A549 (cell line): ENCODE data around the gene GSTO2. TPM values are rescaled to one million over a fixed set of nuclear protein-coding genes. Genes with fewer than 3 reads are reported as not detected.
A peak's percentile ranks its signal among the peaks of the same experiment; 100 is the strongest.

Experiments used
- ATAC-seq, 2 experiments: fragments of 200-7000 bp in 1 of 2; fragments of >200 bp in 1 of 2; cut with Nextera tagmentation in 1 of 2; cut with Tn5 transposase in 1 of 2; 3 replicates each; pipeline versions ENCODE4 v1.8.0 to v1.9.1; 2018 to 2020; ENCODE audit warnings: mild to moderate bottlenecking in 1 of 2, moderate library complexity in 1 of 2
- CTCF ChIA-PET: fragments of 300-600 bp; sonication (Branson Sonifier 250); formaldehyde crosslinking; extraction: SDS; loops from one replicate; lab custom pipeline; 2021; ENCODE audit warnings: antibody characterized with exemption, inconsistent platforms; lab: Yijun Ruan, JAX
- POLR2A ChIA-PET: fragments of 350-600 bp; formaldehyde crosslinking; extraction: SDS; loops from one replicate; lab custom pipeline; 2021; ENCODE audit warnings: antibody characterized with exemption, inconsistent platforms; lab: Yijun Ruan, JAX
- DNase-seq, 2 experiments: peaks; one replicate each; pipeline versions ENCODE4 v3.0.0 to v3.0.0-alpha.2; 2011 to 2016; ENCODE audit warnings: low read depth in 1 of 2, low spot score in 1 of 2
- FAIRE-seq: peaks from 2 replicates; lab custom pipeline; 2011; peaks lifted over from hg19 to GRCh38; lab: Jason Lieb, UNC
- H3K27ac ChIP-seq, 2 experiments: fragments of >200 bp; sonication (Bioruptor Twin); formaldehyde crosslinking; 3 replicates each; pipeline ENCODE4 v1.5.1; 2016 to 2017
- H3K4me1 ChIP-seq: fragments of >200 bp; sonication (Bioruptor Twin); formaldehyde crosslinking; 3 replicates; pipeline ENCODE4 v1.6.1; 2016
- H3K4me2 ChIP-seq: fragments of >200 bp; sonication (Bioruptor Twin); formaldehyde crosslinking; 3 replicates; pipeline ENCODE4 v1.6.1; 2016
- H3K4me3 ChIP-seq: fragments of >200 bp; sonication (Bioruptor Twin); formaldehyde crosslinking; 3 replicates; pipeline ENCODE4 v1.5.1; 2016
- H3K9me3 ChIP-seq: fragments of >200 bp; sonication (Bioruptor Twin); formaldehyde crosslinking; 3 replicates; pipeline ENCODE4 v1.6.1; 2016
- CHD4 ChIP-seq: fragments of 200-600 bp; sonication (generic); IDR thresholded peaks from 2 replicates; pipeline ENCODE4 v1.6.1; 2016; ENCODE audit warnings: antibody characterized with exemption, mild to moderate bottlenecking, borderline replicate concordance
- EHF ChIP-seq: fragments of 250-450 bp; sonication (Bioruptor Pico); IDR thresholded peaks from 2 replicates; pipeline ENCODE4 v1.5.0; 2020; ENCODE audit warnings: mild to moderate bottlenecking
- ELK1 ChIP-seq: fragments of 150-350 bp; IDR thresholded peaks from 2 replicates; pipeline ENCODE4 v1.6.1; 2014; ENCODE audit warnings: low read depth, mild to moderate bottlenecking, low read length
- EP300 ChIP-seq, 2 experiments: fragments of >200 bp; sonication (Bioruptor Twin); formaldehyde crosslinking; IDR thresholded peaks; 2 replicates in 1 of 2; 3 replicates in 1 of 2; pipeline ENCODE4 v1.6.1; 2016 to 2017
- FOSL2 ChIP-seq, 2 experiments: fragments of 450-650 bp in 1 of 2; fragments of >200 bp in 1 of 2; sonication (Bioruptor Twin) in 1 of 2; formaldehyde crosslinking; IDR thresholded peaks; 2 replicates each; pipeline versions ENCODE4 v1.5.0 to v1.6.1; 2016 to 2020; ENCODE audit warnings: mild to moderate bottlenecking in 1 of 2, moderate library complexity in 1 of 2
- HDAC2 ChIP-seq: fragments of 200-600 bp; sonication (generic); IDR thresholded peaks from 2 replicates; pipeline ENCODE4 v1.6.1; 2016
- HEYL ChIP-seq: fragments of 250-450 bp; sonication (Bioruptor Pico); IDR thresholded peaks from 2 replicates; pipeline ENCODE4 v1.8.0; 2021; ENCODE audit warnings: mild to moderate bottlenecking, moderate library complexity
- HOXB13 ChIP-seq: fragments of 250-450 bp; sonication (Bioruptor Pico); IDR thresholded peaks from 2 replicates; pipeline ENCODE4 v1.5.0; 2020; ENCODE audit warnings: low read depth, mild to moderate bottlenecking, moderate library complexity
- KDM1A ChIP-seq: fragments of 200-600 bp; sonication (generic); IDR thresholded peaks from 2 replicates; pipeline ENCODE4 v1.6.1; 2016; ENCODE audit warnings: low read depth, mild to moderate bottlenecking
- MAZ ChIP-seq: fragments of 150-350 bp; IDR thresholded peaks from 2 replicates; pipeline ENCODE4 v1.6.1; 2014; ENCODE audit warnings: antibody characterized with exemption, low read depth, low read length, borderline replicate concordance
- NFE2L2 ChIP-seq: fragments of 150-350 bp; conservative IDR thresholded peaks from 2 replicates; pipeline ENCODE4 v1.6.1; 2014; ENCODE audit warnings: low read length
- PHF8 ChIP-seq: fragments of 200-600 bp; sonication (generic); IDR thresholded peaks from 2 replicates; pipeline ENCODE4 v1.6.1; 2016; ENCODE audit warnings: low read depth, mild to moderate bottlenecking, antibody characterized with exemption, moderate library complexity, borderline replicate concordance
- POLR2AphosphoS2 ChIP-seq: conservative IDR thresholded peaks from 2 replicates; pipeline ENCODE4 v1.6.1; 2012; ENCODE audit warnings: low read length, improper control_type of control experiment, inconsistent platforms
- RCOR1 ChIP-seq: fragments of 150-350 bp; IDR thresholded peaks from 2 replicates; pipeline ENCODE4 v1.6.1; 2014; ENCODE audit warnings: antibody characterized with exemption, low read length, low read depth
- SMC3 ChIP-seq: fragments of >200 bp; sonication (Bioruptor Twin); formaldehyde crosslinking; IDR thresholded peaks from 3 replicates; pipeline ENCODE4 v1.6.1; 2018; ENCODE audit warnings: inconsistent platforms
- TP53 ChIP-seq: fragments of 250-450 bp; sonication (Bioruptor Pico); IDR thresholded peaks from 2 replicates; pipeline ENCODE4 v1.5.0; 2021; ENCODE audit warnings: mild to moderate bottlenecking, moderate library complexity
- USF2 ChIP-seq: fragments of 450-650 bp; IDR thresholded peaks from 2 replicates; pipeline ENCODE4 v1.6.1; 2014; ENCODE audit warnings: antibody characterized with exemption
- ZNF302 ChIP-seq: fragments of 250-450 bp; sonication (Bioruptor Pico); IDR thresholded peaks from 2 replicates; pipeline ENCODE4 v1.9.0; 2021; ENCODE audit warnings: inconsistent platforms, mild to moderate bottlenecking, moderate library complexity
- WGBS: methylation state at CpG from one replicate; pipeline ENCODE4 v1.1.6; 2017; ENCODE audit errors: missing lambda C conversion rate; 5-methylcytosine and 5-hydroxymethylcytosine counted together
- polyA plus RNA-seq, 4 experiments: library from polyadenylated mRNA; depleted of rRNA in 3 of 4; stranded (reverse); fragments of >200 nt; fragmentation: RNase III in 1 of 4; extraction: RNeasy Plus Mini Kit Qiagen cat#74134 plus additional on column Dnase treatment in 1 of 4; gene quantifications; 2 replicates in 3 of 4; 3 replicates in 1 of 4; pipeline ENCODE4 v1.2.3, GENCODE V29; 2011 to 2017
- TF ChIP-seq, protein P1 (sequence below): fragments of 200-600 bp; sonication (generic); IDR thresholded peaks from 2 replicates; pipeline ENCODE4 v1.6.1; 2016; ENCODE audit warnings: antibody characterized with exemption, mild to moderate bottlenecking, moderate library complexity

GSTO2 gene
- polyA plus RNA-seq, 2 of the 4 experiments (the other 2 are of a cell fraction): 1.3 to 5.7 TPM

- POLR2A ChIA-PET: interaction anchor here (1.2 to 2.7 kb wide), 3 partner anchors 25 to 36 kb away, joined by 3 to 14 read pairs (median 4); partner anchors contain the start of genes GSTO2 and ITPRIP
- 82% methylated on average over 8 of the region's 8 CpGs for WGBS
- Histone ChIP-seq H3K27ac (no peak overlapping the region), H3K9me3 (no peaks in the 10 kb centered on the region), H3K4me3 (no peak overlapping the region), H3K4me1 (peaks cover 13% of the 10 kb centered on the region; the same call in 1 of the 3 replicates), H3K4me2 (no peak overlapping the region)
- no peak for ATAC-seq
- TF ChIP-seq ELK1 (no peak), ZNF302 (CRISPR knock-in tag) (no peak), RCOR1 (no peak), POLR2AphosphoS2 (no peak), PHF8 (no peak), EP300 (IDR thresholded peaks at IDR 0.05) (no peak), HOXB13 (CRISPR knock-in tag) (no peak)
- DNase-seq: no peak
- FAIRE-seq: no peak
- CTCF ChIA-PET: interaction anchor here (1.3 to 17.2 kb wide), 14 partner anchors 10 to 404 kb away, joined by 3 to 267 read pairs (median 20); partner anchors contain the start of genes CFAP58 and ITPRIP
These were observed 35.9 kb downstream of the GSTO2 start for GRCh38 chr10:104304927-104305326.

- FAIRE-seq (no peak), ATAC-seq (peak; percentile 5 to 9; a peak in 3 of 6 replicates), DNase-seq (no peak)
- TF ChIP-seq ELK1 (no peak), EHF (CRISPR knock-in tag) (no peak), TP53 (CRISPR knock-in tag) (no peak), HEYL (no peak), KDM1A (no peak), MAZ (no peak), NFE2L2 (no peak), FOSL2 (IDR thresholded peaks at IDR 0.05) (no peak), FOSL2 (CRISPR knock-in tag; IDR thresholded peaks at IDR 0.05) (no peak), POLR2AphosphoS2 (no peak), CHD4 (no peak), USF2 (no peak), HDAC2 (no peak), SMC3 (no peak), ZNF302 (CRISPR knock-in tag) (no peak)
- TF ChIP-seq, protein P1, sequence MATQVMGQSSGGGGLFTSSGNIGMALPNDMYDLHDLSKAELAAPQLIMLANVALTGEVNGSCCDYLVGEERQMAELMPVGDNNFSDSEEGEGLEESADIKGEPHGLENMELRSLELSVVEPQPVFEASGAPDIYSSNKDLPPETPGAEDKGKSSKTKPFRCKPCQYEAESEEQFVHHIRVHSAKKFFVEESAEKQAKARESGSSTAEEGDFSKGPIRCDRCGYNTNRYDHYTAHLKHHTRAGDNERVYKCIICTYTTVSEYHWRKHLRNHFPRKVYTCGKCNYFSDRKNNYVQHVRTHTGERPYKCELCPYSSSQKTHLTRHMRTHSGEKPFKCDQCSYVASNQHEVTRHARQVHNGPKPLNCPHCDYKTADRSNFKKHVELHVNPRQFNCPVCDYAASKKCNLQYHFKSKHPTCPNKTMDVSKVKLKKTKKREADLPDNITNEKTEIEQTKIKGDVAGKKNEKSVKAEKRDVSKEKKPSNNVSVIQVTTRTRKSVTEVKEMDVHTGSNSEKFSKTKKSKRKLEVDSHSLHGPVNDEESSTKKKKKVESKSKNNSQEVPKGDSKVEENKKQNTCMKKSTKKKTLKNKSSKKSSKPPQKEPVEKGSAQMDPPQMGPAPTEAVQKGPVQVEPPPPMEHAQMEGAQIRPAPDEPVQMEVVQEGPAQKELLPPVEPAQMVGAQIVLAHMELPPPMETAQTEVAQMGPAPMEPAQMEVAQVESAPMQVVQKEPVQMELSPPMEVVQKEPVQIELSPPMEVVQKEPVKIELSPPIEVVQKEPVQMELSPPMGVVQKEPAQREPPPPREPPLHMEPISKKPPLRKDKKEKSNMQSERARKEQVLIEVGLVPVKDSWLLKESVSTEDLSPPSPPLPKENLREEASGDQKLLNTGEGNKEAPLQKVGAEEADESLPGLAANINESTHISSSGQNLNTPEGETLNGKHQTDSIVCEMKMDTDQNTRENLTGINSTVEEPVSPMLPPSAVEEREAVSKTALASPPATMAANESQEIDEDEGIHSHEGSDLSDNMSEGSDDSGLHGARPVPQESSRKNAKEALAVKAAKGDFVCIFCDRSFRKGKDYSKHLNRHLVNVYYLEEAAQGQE: no peak
- no peak overlapping the region for H3K4me3 ChIP-seq
- H3K27ac ChIP-seq: no peak overlapping the region
- no peaks in the 10 kb centered on the region for H3K9me3 ChIP-seq
- no peak overlapping the region for H3K4me2 ChIP-seq
- ChIA-PET CTCF (interaction anchor here (1.1 to 17.2 kb wide), 14 partner anchors 9 to 315 kb away, joined by 3 to 267 read pairs (median 20); partner anchors contain the start of genes CFAP58 and ITPRIP), POLR2A (interaction anchor here (1.1 to 2.7 kb wide), 2 partner anchors 10 to 31 kb away, joined by 3 to 14 read pairs; partner anchors contain the start of gene ITPRIP)
- H3K4me1 ChIP-seq: peaks cover 10% of the 10 kb centered on the region; the same call in 1 of the 3 replicates
- 59% methylated on average over 3 of the region's 3 CpGs for WGBS
These were observed 37.9 kb downstream of the GSTO2 start for GRCh38 chr10:104306897-104307296.
